Body of pancreas (tissue), 4 donors: ENCODE data around the gene UGT1A3.

Experiments
- CTCF ChIP-seq, 7 experiments: fragments of 450-650 bp in 4 of 7; fragments of 200-600 bp in 3 of 7; sonication (generic) in 3 of 7; IDR thresholded peaks; one replicate each; pipeline ENCODE4 v1.5.1; 2016 to 2019; ENCODE audit warnings: antibody characterized with exemption in 7 of 7
- POLR2A ChIP-seq, 3 donors: fragments of 450-650 bp; IDR thresholded peaks; one replicate each; pipeline ENCODE4 v1.6.1; 2016; ENCODE audit warnings: antibody characterized with exemption in 3 of 3, mild to moderate bottlenecking in 2 of 3

GRCh38 chr2:233807966-233808935 lies 79.4 kb downstream of the UGT1A3 start:
- no peak for TF ChIP-seq CTCF (IDR thresholded peaks at IDR 0.05)
- no peak for TF ChIP-seq POLR2A (IDR thresholded peaks at IDR 0.05)
